RWPE1 (cell line): ENCODE measurements around the gene MGAT5.

Experiments
- CTCF ChIA-PET: fragments of 350-600 bp; sonication (Branson Sonifier 250); formaldehyde crosslinking; extraction: SDS; loops from one replicate; lab custom pipeline; 2021; lab: Yijun Ruan, JAX
- POLR2A ChIA-PET: fragments of 400-600 bp; formaldehyde crosslinking; extraction: SDS; loops from one replicate; lab custom pipeline; 2020; ENCODE audit warnings: antibody characterized with exemption; ENCODE audit not compliant: low non-redundant PET; lab: Yijun Ruan, JAX
- DNase-seq: peaks from one replicate; pipeline ENCODE4 v3.0.0; 2012; ENCODE audit warnings: low spot score
- H3K27ac ChIP-seq: fragments of 450-650 bp; 2 replicates; pipeline ENCODE4 v1.5.1; 2017
- CTCF ChIP-seq: fragments of 450-650 bp; conservative IDR thresholded peaks from 2 replicates; pipeline ENCODE4 v1.5.1; 2017; ENCODE audit warnings: low read depth, mild to moderate bottlenecking

Gene MGAT5

DNA sequence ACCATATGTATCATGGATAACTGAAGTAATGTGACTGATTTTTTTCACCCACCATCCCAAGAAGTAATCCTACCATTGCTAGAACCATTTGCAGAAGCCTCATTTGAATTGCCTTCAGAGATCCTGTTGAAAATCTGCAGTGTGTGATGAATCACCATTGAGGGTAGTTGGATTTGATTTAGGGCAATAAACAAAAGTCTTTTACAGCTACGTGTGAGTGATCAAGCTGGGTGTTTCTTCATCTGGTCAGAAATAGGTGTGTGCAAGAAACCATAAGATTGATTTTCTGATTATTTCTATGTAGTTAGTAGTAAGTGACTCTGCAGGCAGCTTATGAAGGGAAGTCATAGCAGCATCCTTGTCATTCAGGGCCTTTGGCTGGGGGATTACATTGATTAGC lies 159.6 kb downstream of the MGAT5 start:
- TF ChIP-seq CTCF, result no peak
- ChIA-PET CTCF (no interaction called here), POLR2A (no interaction called here)
- DNase-seq, result no peak
- no peak overlapping the region for H3K27ac ChIP-seq

GRCh38 chr2:134413912-134414311 lies 160.0 kb downstream of the MGAT5 start:
- no peak overlapping the region for H3K27ac ChIP-seq
- ChIA-PET POLR2A (no interaction called here), CTCF (no interaction called here)
- no peak for TF ChIP-seq CTCF
- no peak for DNase-seq

GRCh38 chr2:134416018-134416417 lies 162.1 kb downstream of the MGAT5 start:
- no peak overlapping the region for H3K27ac ChIP-seq
- no peak for TF ChIP-seq CTCF
- DNase-seq, result no peak
- ChIA-PET CTCF (interaction anchor here (0.6 kb wide), 1 partner anchor 35 kb away, joined by 3 read pairs; no protein-coding TSS in a partner anchor), POLR2A (no interaction called here)

DNA sequence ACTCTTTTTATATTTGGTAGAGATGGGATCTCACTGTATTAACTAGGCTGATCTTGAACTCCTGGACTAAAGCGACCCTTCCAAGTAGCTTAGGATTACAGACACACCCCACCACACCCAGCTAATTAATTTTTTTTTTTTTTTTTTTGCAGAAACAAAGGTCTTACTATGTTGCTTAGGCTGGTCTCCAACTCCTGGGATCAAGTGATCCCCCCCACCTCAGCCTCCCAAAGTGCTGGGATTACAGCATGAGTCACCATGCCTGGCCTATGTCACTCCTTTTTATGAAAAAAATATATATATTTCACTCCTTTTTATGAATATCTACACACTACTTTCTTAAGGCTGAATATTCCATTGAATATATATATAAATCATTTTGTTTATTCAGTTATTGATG lies 162.8 kb downstream of the MGAT5 start:
- CTCF ChIA-PET, result no interaction called here
- H3K27ac ChIP-seq, result no peak overlapping the region
- no peak for TF ChIP-seq CTCF
- no peak for DNase-seq
- POLR2A ChIA-PET, result no interaction called here

- H3K27ac ChIP-seq, result no peak overlapping the region
- no peak for TF ChIP-seq CTCF
- no peak for DNase-seq
- CTCF ChIA-PET, result interaction anchor here (0.7 to 1.1 kb wide), 2 partner anchors 33 to 190 kb away, joined by 3 read pairs; no protein-coding TSS in a partner anchor
- POLR2A ChIA-PET, result no interaction called here
These were observed 164.2 kb downstream of the MGAT5 start for GRCh38 chr2:134417968-134418582.

DNA sequence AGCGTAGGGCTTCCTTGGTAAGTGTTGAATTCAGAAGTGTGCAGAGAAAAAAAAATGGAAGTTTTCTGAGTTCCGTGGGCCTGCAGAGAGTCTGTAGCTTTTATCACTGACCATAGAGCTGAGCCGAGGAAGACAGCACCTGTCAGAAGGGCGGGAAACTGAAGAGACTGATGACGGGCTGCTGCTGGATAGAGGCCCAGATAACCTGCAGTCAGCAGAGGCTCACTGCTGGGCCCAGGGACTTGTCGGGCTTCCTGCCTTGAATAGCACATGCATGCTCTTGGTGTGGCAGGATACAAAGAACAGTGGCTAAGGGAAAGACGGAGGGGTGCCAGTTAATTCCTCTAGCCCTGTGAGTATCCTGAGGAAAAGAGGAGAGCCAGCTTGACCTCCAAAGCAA lies 166.4 kb downstream of the MGAT5 start:
- ChIA-PET POLR2A (no interaction called here), CTCF (interaction anchor here (0.7 kb wide), 1 partner anchor 413 kb away, joined by 3 read pairs; no protein-coding TSS in a partner anchor)

More for the DNA sequence above, 166.4 kb downstream of the MGAT5 start:
- TF ChIP-seq CTCF, result no peak
- no peak overlapping the region for H3K27ac ChIP-seq
- no peak for DNase-seq
